Measurements from ENCODE around the gene GRID2.
"Not testable (repeated sequence)": the region's sequence is repeated elsewhere in the genome, so short reads cannot be mapped to it uniquely, and the experiment has no call there.

GRID2 gene

GRCh38 chr4:92305878-92306520 lies 2.2 kb downstream of the GRID2 start:
- DNase-seq: no peak

GRCh38 chr4:92307181-92307580 lies 3.4 kb downstream of the GRID2 start:
- no peak for DNase-seq

GRCh38 chr4:92307866-92308265 lies 4.1 kb downstream of the GRID2 start:
- DNase-seq: no peak

GRCh38 chr4:92317047-92317446 lies 13.3 kb downstream of the GRID2 start:
- DNase-seq: no peak

- no peak for DNase-seq
These were observed 24.3 kb downstream of the GRID2 start for GRCh38 chr4:92328095-92328494.

- no peak for DNase-seq
These were observed 29.2 kb downstream of the GRID2 start for GRCh38 chr4:92333016-92333415.

- no peak for DNase-seq
These were observed 31.1 kb downstream of the GRID2 start for GRCh38 chr4:92334716-92335350.

- no peak for DNase-seq
These were observed 35.9 kb downstream of the GRID2 start for GRCh38 chr4:92339676-92340075.

GRCh38 chr4:92344216-92344615 lies 40.5 kb downstream of the GRID2 start:
- no peak for DNase-seq

- no peak for DNase-seq
These were observed 42.5 kb downstream of the GRID2 start for GRCh38 chr4:92346289-92346688.

GRCh38 chr4:92357966-92358365 lies 54.2 kb downstream of the GRID2 start:
- DNase-seq: no peak

- no peak for DNase-seq
These were observed 55.7 kb downstream of the GRID2 start for GRCh38 chr4:92359491-92359890.

GRCh38 chr4:92362028-92362427 lies 58.3 kb downstream of the GRID2 start:
- no peak for DNase-seq

GRCh38 chr4:92368653-92369052 lies 64.9 kb downstream of the GRID2 start:
- DNase-seq: no peak

GRCh38 chr4:92381616-92382015 lies 77.8 kb downstream of the GRID2 start:
- no peak for DNase-seq

GRCh38 chr4:92382128-92382527 lies 78.4 kb downstream of the GRID2 start:
- no peak for DNase-seq

GRCh38 chr4:92387459-92388069 lies 83.8 kb downstream of the GRID2 start:
- peak; percentile 75 to 82 for DNase-seq

- no peak for DNase-seq
These were observed 95.3 kb downstream of the GRID2 start for GRCh38 chr4:92399032-92399431.

GRCh38 chr4:92403525-92403924 lies 99.8 kb downstream of the GRID2 start:
- not testable (repeated sequence) for DNase-seq

- no peak for DNase-seq
These were observed 102.7 kb downstream of the GRID2 start for GRCh38 chr4:92406488-92406887.

GRCh38 chr4:92421920-92422319 lies 118.2 kb downstream of the GRID2 start:
- DNase-seq: no peak

- DNase-seq: no peak
These were observed 129.5 kb downstream of the GRID2 start for GRCh38 chr4:92433272-92433758.

- DNase-seq: not testable (repeated sequence)
These were observed 135.0 kb downstream of the GRID2 start for GRCh38 chr4:92438722-92439121.

- DNase-seq: not testable (repeated sequence)
These were observed 138.4 kb downstream of the GRID2 start for GRCh38 chr4:92442131-92442530.

Data from Kasumi-1 (cell line).